ENCODE data around the gene GSTM3. TPM values are rescaled to one million over a fixed set of nuclear protein-coding genes. Genes with fewer than 3 reads are reported as not detected.

The GSTM3 gene
- total RNA-seq, 1 experiment from 2014 or later: 67.9 TPM

- Mint-ChIP-seq H3K27me3 (ENCODE audit: unreplicated experiment) (no peaks in the 10 kb centered on the region), H3K27ac (ENCODE audit: unreplicated experiment) (peak overlapping the region; percentile 42), H3K36me3 (ENCODE audit: insufficient read depth, unreplicated experiment) (no peaks in the 10 kb centered on the region), H3K9me3 (ENCODE audit: low read depth, unreplicated experiment) (no peaks in the 10 kb centered on the region), H3K4me1 (ENCODE audit: low read depth, unreplicated experiment) (peaks cover 50% of the 10 kb centered on the region), H3K4me3 (ENCODE audit: low read depth, unreplicated experiment) (no peak overlapping the region)
- TF ChIP-seq CTCF (IDR thresholded peaks at IDR 0.05; ENCODE audit: unreplicated experiment): no peak
- no peak for DNase-seq
- BruUV-seq (replicated peaks): no TSS peak
- CTCF ChIA-PET: interaction anchor here (1.0 to 2.1 kb wide), 2 partner anchors 9 to 198 kb away, joined by 3 to 10 read pairs; partner anchors contain the start of gene AHCYL1
- intact Hi-C loops (cut with micrococcal nuclease; ENCODE audit: unreplicated experiment): loop anchor here (10.0 kb wide), 1 partner anchor 129 kb away; the partner anchor contains the start of gene CSF1
Measured at GRCh38 chr1:109786112-109786480, 45.3 kb upstream of the GSTM3 start.

GRCh38 chr1:109785446-109786111 lies 44.7 kb upstream of the GSTM3 start:
- H3K27me3 Mint-ChIP-seq (ENCODE audit: unreplicated experiment): no peaks in the 10 kb centered on the region
- peaks cover 50% of the 10 kb centered on the region for H3K4me1 Mint-ChIP-seq (ENCODE audit: low read depth, unreplicated experiment)
- no peaks in the 10 kb centered on the region for H3K36me3 Mint-ChIP-seq (ENCODE audit: insufficient read depth, unreplicated experiment)
- TF ChIP-seq CTCF (IDR thresholded peaks at IDR 0.05; ENCODE audit: unreplicated experiment): no peak
- H3K9me3 Mint-ChIP-seq (ENCODE audit: low read depth, unreplicated experiment): no peaks in the 10 kb centered on the region
- H3K27ac Mint-ChIP-seq (ENCODE audit: unreplicated experiment): no peak overlapping the region
- CTCF ChIA-PET: interaction anchor here (0.6 to 2.1 kb wide), 2 partner anchors 65 to 199 kb away, joined by 3 to 10 read pairs; partner anchors contain the start of gene AHCYL1
- intact Hi-C loops (cut with micrococcal nuclease; ENCODE audit: unreplicated experiment): loop anchor here (10.0 kb wide), 1 partner anchor 129 kb away; the partner anchor contains the start of gene CSF1
- DNase-seq: no peak
- no peak overlapping the region for H3K4me3 Mint-ChIP-seq (ENCODE audit: low read depth, unreplicated experiment)
- BruUV-seq (replicated peaks): no TSS peak

- no TSS peak for BruUV-seq (replicated peaks)
- peaks cover 50% of the 10 kb centered on the region for H3K4me1 Mint-ChIP-seq (ENCODE audit: low read depth, unreplicated experiment)
- CTCF ChIA-PET: interaction anchor here (0.6 to 2.1 kb wide), 2 partner anchors 64 to 200 kb away, joined by 3 to 10 read pairs; partner anchors contain the start of gene AHCYL1
- H3K36me3 Mint-ChIP-seq (ENCODE audit: insufficient read depth, unreplicated experiment): no peaks in the 10 kb centered on the region
- H3K27me3 Mint-ChIP-seq (ENCODE audit: unreplicated experiment): no peaks in the 10 kb centered on the region
- H3K9me3 Mint-ChIP-seq (ENCODE audit: low read depth, unreplicated experiment): no peaks in the 10 kb centered on the region
- no peak overlapping the region for H3K27ac Mint-ChIP-seq (ENCODE audit: unreplicated experiment)
- no peak overlapping the region for H3K4me3 Mint-ChIP-seq (ENCODE audit: low read depth, unreplicated experiment)
- TF ChIP-seq CTCF (IDR thresholded peaks at IDR 0.05; ENCODE audit: unreplicated experiment): no peak
- intact Hi-C loops (cut with micrococcal nuclease; ENCODE audit: unreplicated experiment): loop anchor here (10.0 kb wide), 1 partner anchor 130 kb away; the partner anchor contains the start of gene CSF1
- DNase-seq: no peak
Measured at GRCh38 chr1:109784551-109785252, 43.9 kb upstream of the GSTM3 start.

GRCh38 chr1:109783436-109783835 lies 42.6 kb upstream of the GSTM3 start:
- CTCF ChIA-PET: interaction anchor here (2.5 kb wide), 1 partner anchor 201 kb away, joined by 16 read pairs; the partner anchor contains the start of gene AHCYL1
- no peaks in the 10 kb centered on the region for H3K27me3 Mint-ChIP-seq (ENCODE audit: unreplicated experiment)
- no peaks in the 10 kb centered on the region for H3K9me3 Mint-ChIP-seq (ENCODE audit: low read depth, unreplicated experiment)
- H3K36me3 Mint-ChIP-seq (ENCODE audit: insufficient read depth, unreplicated experiment): no peaks in the 10 kb centered on the region
- H3K27ac Mint-ChIP-seq (ENCODE audit: unreplicated experiment): peak overlapping the region; percentile 50
- intact Hi-C loops (cut with micrococcal nuclease; ENCODE audit: unreplicated experiment): loop anchor here (2.0 to 10.0 kb wide), 2 partner anchors 131 to 197 kb away; partner anchors contain the start of gene CSF1
- no peak overlapping the region for H3K4me3 Mint-ChIP-seq (ENCODE audit: low read depth, unreplicated experiment)
- no peak for TF ChIP-seq CTCF (IDR thresholded peaks at IDR 0.05; ENCODE audit: unreplicated experiment)
- peaks cover 41% of the 10 kb centered on the region for H3K4me1 Mint-ChIP-seq (ENCODE audit: low read depth, unreplicated experiment)
- BruUV-seq (replicated peaks): no TSS peak
- peak; percentile 62 for DNase-seq

All from Calu3 (cell line).